Astrocyte (in vitro differentiated cells and primary cell): Measurements from ENCODE around the gene BEX3.

ENCODE experiments used
- EZH2 ChIP-seq: IDR thresholded peaks from 2 replicates; pipeline ENCODE4 v1.6.1; 2012; ENCODE audit warnings: mild to moderate bottlenecking, low read length, inconsistent platforms; ENCODE audit not compliant: insufficient read depth
- TF ChIP-seq, protein P1 (sequence below): IDR thresholded peaks from 2 replicates; pipeline ENCODE4 v1.5.1; 2011; ENCODE audit warnings: low read depth, mild to moderate bottlenecking, inconsistent platforms, low read length, moderate library complexity; ENCODE audit not compliant: insufficient read depth

DNA sequence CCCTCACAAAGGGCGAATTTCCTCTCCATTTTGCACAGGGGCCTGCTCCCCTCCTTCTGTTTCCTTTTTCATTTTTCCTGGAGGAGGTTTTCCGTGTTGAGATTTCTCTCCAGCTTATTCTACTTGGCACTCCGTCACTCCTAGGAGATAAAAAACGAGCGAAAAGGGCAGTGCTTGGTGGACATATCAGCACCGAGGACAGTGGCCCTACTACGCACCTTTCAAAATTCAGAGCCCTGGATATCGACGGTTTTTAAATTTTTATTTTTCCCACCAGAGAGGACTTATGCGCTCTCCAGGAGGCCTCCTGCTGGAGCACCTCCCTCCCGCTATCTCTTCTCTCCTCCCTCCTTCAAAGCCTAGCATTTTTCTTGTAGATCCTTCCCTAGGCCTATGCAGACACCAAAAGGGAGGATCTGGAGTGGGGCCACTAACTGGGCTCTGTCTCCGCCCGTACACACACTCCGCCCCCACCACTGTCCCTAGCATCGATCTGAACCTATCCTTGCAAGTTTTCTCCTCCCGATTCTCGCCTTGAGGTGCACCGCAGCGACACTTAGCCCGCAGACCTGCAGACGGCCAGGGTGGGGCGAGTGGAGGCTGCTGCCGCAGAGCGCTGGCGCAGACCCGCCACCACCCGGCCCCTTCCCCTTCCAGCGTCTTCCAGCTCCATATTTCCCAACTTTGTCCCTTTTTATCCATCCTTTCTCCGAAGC lies 28.5 kb upstream of the BEX3 start:
- TF ChIP-seq, protein P1, sequence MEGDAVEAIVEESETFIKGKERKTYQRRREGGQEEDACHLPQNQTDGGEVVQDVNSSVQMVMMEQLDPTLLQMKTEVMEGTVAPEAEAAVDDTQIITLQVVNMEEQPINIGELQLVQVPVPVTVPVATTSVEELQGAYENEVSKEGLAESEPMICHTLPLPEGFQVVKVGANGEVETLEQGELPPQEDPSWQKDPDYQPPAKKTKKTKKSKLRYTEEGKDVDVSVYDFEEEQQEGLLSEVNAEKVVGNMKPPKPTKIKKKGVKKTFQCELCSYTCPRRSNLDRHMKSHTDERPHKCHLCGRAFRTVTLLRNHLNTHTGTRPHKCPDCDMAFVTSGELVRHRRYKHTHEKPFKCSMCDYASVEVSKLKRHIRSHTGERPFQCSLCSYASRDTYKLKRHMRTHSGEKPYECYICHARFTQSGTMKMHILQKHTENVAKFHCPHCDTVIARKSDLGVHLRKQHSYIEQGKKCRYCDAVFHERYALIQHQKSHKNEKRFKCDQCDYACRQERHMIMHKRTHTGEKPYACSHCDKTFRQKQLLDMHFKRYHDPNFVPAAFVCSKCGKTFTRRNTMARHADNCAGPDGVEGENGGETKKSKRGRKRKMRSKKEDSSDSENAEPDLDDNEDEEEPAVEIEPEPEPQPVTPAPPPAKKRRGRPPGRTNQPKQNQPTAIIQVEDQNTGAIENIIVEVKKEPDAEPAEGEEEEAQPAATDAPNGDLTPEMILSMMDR: no peak
- TF ChIP-seq EZH2: no peak
